Measurements from ENCODE around the gene ACTN2. TPM values are rescaled to one million over a fixed set of nuclear protein-coding genes. Genes with fewer than 3 reads are reported as not detected.

ACTN2 gene
- total RNA-seq, 1 donor from 2014 or later, result 0.52 TPM

GRCh38 chr1:236724049-236724448, 37.8 kb downstream of the ACTN2 start:
- Histone ChIP-seq H3K27ac (no peak overlapping the region), H3K36me3 (no peaks in the 10 kb centered on the region), H3F3A (ENCODE audit: low read depth) (no peaks in the 10 kb centered on the region), H2AFZ (replicated peaks) (no peak overlapping the region), H3K9ac (no peak overlapping the region), H3K9me3 (ENCODE audit: low read depth) (no peaks in the 10 kb centered on the region), H3K4me2 (no peak overlapping the region), H4K20me1 (ENCODE audit: low read depth) (no peaks in the 10 kb centered on the region), H3K4me1 (no peaks in the 10 kb centered on the region), H3K4me3 (no peak overlapping the region), H3K79me2 (ENCODE audit: low read depth) (no peaks in the 10 kb centered on the region), H3K27me3 (no peaks in the 10 kb centered on the region)
- Mint-ChIP-seq H3K36me3 (peaks cover 1% of the 10 kb centered on the region), H3K4me1 (no peaks in the 10 kb centered on the region), H3K4me3 (no peak overlapping the region), H3K9me3 (no peaks in the 10 kb centered on the region), H3K27ac (no peak overlapping the region), H3K27me3 (ENCODE audit: insufficient read depth, low read depth) (no peaks in the 10 kb centered on the region)
- TF ChIP-seq EZH2 (IDR thresholded peaks at IDR 0.05), result no peak
- TF ChIP-seq EZH2phosphoT487 (IDR thresholded peaks at IDR 0.05), result no peak
- TF ChIP-seq CTCF (IDR thresholded peaks at IDR 0.05), result no peak
- DNase-seq (ENCODE audit: low spot score), result no peak

- peaks cover 1% of the 10 kb centered on the region for H3K36me3 Mint-ChIP-seq
Observed at GRCh38 chr1:236724506-236724905, 38.2 kb downstream of the ACTN2 start.

GRCh38 chr1:236725668-236726067, 39.4 kb downstream of the ACTN2 start:
- Mint-ChIP-seq H3K27ac (no peak overlapping the region), H3K36me3 (peaks cover 1% of the 10 kb centered on the region), H3K9me3 (no peaks in the 10 kb centered on the region), H3K4me1 (no peaks in the 10 kb centered on the region), H3K27me3 (ENCODE audit: insufficient read depth, low read depth) (no peaks in the 10 kb centered on the region), H3K4me3 (no peak overlapping the region)
- H3K27ac ChIP-seq, result no peak overlapping the region
- TF ChIP-seq EZH2 (IDR thresholded peaks at IDR 0.05) (no peak), EZH2phosphoT487 (IDR thresholded peaks at IDR 0.05) (no peak), CTCF (IDR thresholded peaks at IDR 0.05) (no peak)
- no peak overlapping the region for H2AFZ ChIP-seq (replicated peaks)
- no peak overlapping the region for H3K4me3 ChIP-seq
- H3K9ac ChIP-seq, result no peak overlapping the region
- H3K36me3 ChIP-seq, result no peaks in the 10 kb centered on the region
- no peaks in the 10 kb centered on the region for H3F3A ChIP-seq (ENCODE audit: low read depth)
- no peak overlapping the region for H3K4me2 ChIP-seq
- H3K4me1 ChIP-seq, result no peaks in the 10 kb centered on the region
- no peaks in the 10 kb centered on the region for H3K79me2 ChIP-seq (ENCODE audit: low read depth)
- H3K9me3 ChIP-seq (ENCODE audit: low read depth), result no peaks in the 10 kb centered on the region
- no peaks in the 10 kb centered on the region for H3K27me3 ChIP-seq
- no peak for DNase-seq (ENCODE audit: low spot score)
- no peaks in the 10 kb centered on the region for H4K20me1 ChIP-seq (ENCODE audit: low read depth)

More at GRCh38 chr1:236724506-236724905, 38.2 kb downstream of the ACTN2 start:
- H3K9ac ChIP-seq, result no peak overlapping the region
- no peaks in the 10 kb centered on the region for H3K27me3 ChIP-seq
- TF ChIP-seq EZH2phosphoT487 (IDR thresholded peaks at IDR 0.05) (no peak), EZH2 (IDR thresholded peaks at IDR 0.05) (no peak), CTCF (IDR thresholded peaks at IDR 0.05) (no peak)
- H3K4me3 ChIP-seq, result no peak overlapping the region
- H3K27ac Mint-ChIP-seq, result no peak overlapping the region
- H3K4me1 ChIP-seq, result no peaks in the 10 kb centered on the region
- no peak overlapping the region for H3K27ac ChIP-seq
- H4K20me1 ChIP-seq (ENCODE audit: low read depth), result no peaks in the 10 kb centered on the region
- DNase-seq (ENCODE audit: low spot score), result no peak
- H3K27me3 Mint-ChIP-seq (ENCODE audit: insufficient read depth, low read depth), result no peaks in the 10 kb centered on the region
- H3K4me1 Mint-ChIP-seq, result no peaks in the 10 kb centered on the region
- no peaks in the 10 kb centered on the region for H3F3A ChIP-seq (ENCODE audit: low read depth)
- H3K79me2 ChIP-seq (ENCODE audit: low read depth), result no peaks in the 10 kb centered on the region
- H3K36me3 ChIP-seq, result no peaks in the 10 kb centered on the region
- no peaks in the 10 kb centered on the region for H3K9me3 Mint-ChIP-seq
- H3K9me3 ChIP-seq (ENCODE audit: low read depth), result no peaks in the 10 kb centered on the region
- H3K4me3 Mint-ChIP-seq, result no peak overlapping the region
- H3K4me2 ChIP-seq, result no peak overlapping the region
- H2AFZ ChIP-seq (replicated peaks), result no peak overlapping the region

Data from neural progenitor cell (in vitro differentiated cells).